Left lung (tissue), 10 donors: ENCODE data around the gene SOX30. TPM values are rescaled to one million over a fixed set of nuclear protein-coding genes. Genes with fewer than 3 reads are reported as not detected.
A peak's percentile ranks its signal among the peaks of the same experiment; 100 is the strongest.

Experiments
- ATAC-seq: fragments of 200-7000 bp; cut with Tn5 transposase; one replicate; pipeline ENCODE4 v1.9.1; 2020; ENCODE audit warnings: moderate library complexity
- DNase-seq, 4 donors: peaks; one replicate each; pipeline ENCODE4 v3.0.0-alpha.2; 2013 to 2020
- H3K27ac ChIP-seq, 2 donors: fragments of 200-600 bp; sonication (generic) in 1 of 2; one replicate each; pipeline versions ENCODE4 v1.5.0 to v1.8.0; 2020 to 2021
- H3K27me3 ChIP-seq, 2 donors: fragments of 200-600 bp; sonication (generic) in 1 of 2; one replicate each; pipeline versions ENCODE4 v1.5.0 to v1.8.0; 2020 to 2021
- H3K36me3 ChIP-seq, 2 donors: fragments of 200-600 bp; sonication (generic) in 1 of 2; one replicate each; pipeline versions ENCODE4 v1.5.0 to v1.8.0; 2020 to 2021
- H3K4me1 ChIP-seq, 2 donors: fragments of 200-600 bp; one replicate each; pipeline ENCODE4 v1.8.0; 2021
- H3K4me3 ChIP-seq, 2 donors: fragments of 200-600 bp; sonication (generic) in 1 of 2; one replicate each; pipeline versions ENCODE4 v1.5.0 to v1.8.0; 2020 to 2021; ENCODE audit warnings: mild to moderate bottlenecking in 1 of 2
- H3K9me3 ChIP-seq, 2 donors: fragments of 200-600 bp; sonication (generic) in 1 of 2; one replicate each; pipeline versions ENCODE4 v1.5.0 to v1.8.0; 2020 to 2021
- CTCF ChIP-seq, 2 donors: fragments of 200-600 bp; sonication (generic) in 1 of 2; IDR thresholded peaks; one replicate each; pipeline versions ENCODE4 v1.5.0 to v1.8.0; 2021; ENCODE audit warnings: antibody characterized with exemption in 2 of 2
- intact Hi-C, 2 donors: fragments of 100-400 bp; cut with DNase I; formaldehyde crosslinking; loops; one replicate each; pipeline versions ENCODE4 v1.11.2 to v1.14.2; 2022
- polyA plus RNA-seq, 6 donors: library from polyadenylated mRNA; unstranded; fragments of 120-200 nt; gene quantifications; one replicate each; pipeline ENCODE4 v1.2.1, GENCODE V29; 2013; ENCODE audit not compliant: insufficient read length in 6 of 6
- total RNA-seq, 2 donors: library from RNA; stranded (reverse); fragmentation: NEBNext Ultra II Directional; extraction: Animal tissue kit (Norgen Biotek cat#: 25700); gene quantifications; one replicate each; pipeline ENCODE4 v1.2.1, GENCODE V29; 2021
- donor health status: DM: no; HTN: yes; CAD: no.
- donor health status: DM: no; HTN: no; CAD: no.

SOX30 gene
- total and polyA plus RNA-seq, 8 donors: 0.14 to 0.35 (median 0.27) TPM; not detected in 1

- H3K27me3 ChIP-seq: peaks cover 0 to 13% of the 10 kb centered on the region in 2 donors
Measured at GRCh38 chr5:157650991-157651611, 1.1 kb downstream of the SOX30 start.

GRCh38 chr5:157649101-157649500, 3.1 kb downstream of the SOX30 start:
- no peak for TF ChIP-seq CTCF (IDR thresholded peaks at IDR 0.05)
- H3K4me1 ChIP-seq: peaks cover 0 to 5% of the 10 kb centered on the region in 2 donors
- peaks cover 0 to 10% of the 10 kb centered on the region in 2 donors for H3K9me3 ChIP-seq
- DNase-seq (no peak), ATAC-seq (no peak)
- H3K27ac ChIP-seq: no peak overlapping the region
- intact Hi-C loops: no loop called here
- H3K4me3 ChIP-seq: no peak overlapping the region
- no peaks in the 10 kb centered on the region for H3K36me3 ChIP-seq
- peaks cover 0 to 13% of the 10 kb centered on the region in 2 donors for H3K27me3 ChIP-seq

More at GRCh38 chr5:157650991-157651611, 1.1 kb downstream of the SOX30 start:
- DNase-seq: no peak
- intact Hi-C loops: no loop called here
- H3K4me3 ChIP-seq: peak overlapping the region in 1 of 2 donors; percentile 44
- peaks cover 0 to 5% of the 10 kb centered on the region in 2 donors for H3K4me1 ChIP-seq
- no peak for TF ChIP-seq CTCF (IDR thresholded peaks at IDR 0.05)
- no peak overlapping the region for H3K27ac ChIP-seq
- no peak for ATAC-seq
- H3K36me3 ChIP-seq: no peaks in the 10 kb centered on the region
- H3K9me3 ChIP-seq: peaks cover 0 to 13% of the 10 kb centered on the region in 2 donors

- ATAC-seq: no peak
- TF ChIP-seq CTCF (IDR thresholded peaks at IDR 0.05): no peak
- peaks cover 0 to 13% of the 10 kb centered on the region in 2 donors for H3K27me3 ChIP-seq
- intact Hi-C loops: no loop called here
- no peak for DNase-seq
- no peak overlapping the region for H3K4me3 ChIP-seq
- H3K9me3 ChIP-seq: peaks cover 0 to 3% of the 10 kb centered on the region in 2 donors
- H3K27ac ChIP-seq: no peak overlapping the region
- peaks cover 0 to 5% of the 10 kb centered on the region in 2 donors for H3K4me1 ChIP-seq
- H3K36me3 ChIP-seq: no peaks in the 10 kb centered on the region
Measured at GRCh38 chr5:157648275-157648990, 3.8 kb downstream of the SOX30 start.

- H3K4me1 ChIP-seq: no peaks in the 10 kb centered on the region
- no peak overlapping the region for H3K27ac ChIP-seq
- H3K36me3 ChIP-seq: no peaks in the 10 kb centered on the region
- H3K4me3 ChIP-seq: no peak overlapping the region
- no peaks in the 10 kb centered on the region for H3K27me3 ChIP-seq
- intact Hi-C loops: no loop called here
- no peak for ATAC-seq
- no peaks in the 10 kb centered on the region for H3K9me3 ChIP-seq
- no peak for DNase-seq
- no peak for TF ChIP-seq CTCF (IDR thresholded peaks at IDR 0.05)
Measured at GRCh38 chr5:157640406-157641066, 11.7 kb downstream of the SOX30 start.

GRCh38 chr5:157630341-157630740, 21.9 kb downstream of the SOX30 start:
- no peak for ATAC-seq
- intact Hi-C loops: no loop called here
- Histone ChIP-seq H3K27ac (no peak overlapping the region), H3K4me1 (no peaks in the 10 kb centered on the region), H3K36me3 (no peaks in the 10 kb centered on the region), H3K27me3 (no peaks in the 10 kb centered on the region), H3K9me3 (peaks cover 0 to 6% of the 10 kb centered on the region in 2 donors), H3K4me3 (no peak overlapping the region)
- no peak for DNase-seq
- TF ChIP-seq CTCF (IDR thresholded peaks at IDR 0.05): no peak
